Measurements from ENCODE around the gene SLC16A10.
"Not testable (repeated sequence)": the region's sequence is repeated elsewhere in the genome, so short reads cannot be mapped to it uniquely, and the experiment has no call there.

The SLC16A10 gene, protein sequence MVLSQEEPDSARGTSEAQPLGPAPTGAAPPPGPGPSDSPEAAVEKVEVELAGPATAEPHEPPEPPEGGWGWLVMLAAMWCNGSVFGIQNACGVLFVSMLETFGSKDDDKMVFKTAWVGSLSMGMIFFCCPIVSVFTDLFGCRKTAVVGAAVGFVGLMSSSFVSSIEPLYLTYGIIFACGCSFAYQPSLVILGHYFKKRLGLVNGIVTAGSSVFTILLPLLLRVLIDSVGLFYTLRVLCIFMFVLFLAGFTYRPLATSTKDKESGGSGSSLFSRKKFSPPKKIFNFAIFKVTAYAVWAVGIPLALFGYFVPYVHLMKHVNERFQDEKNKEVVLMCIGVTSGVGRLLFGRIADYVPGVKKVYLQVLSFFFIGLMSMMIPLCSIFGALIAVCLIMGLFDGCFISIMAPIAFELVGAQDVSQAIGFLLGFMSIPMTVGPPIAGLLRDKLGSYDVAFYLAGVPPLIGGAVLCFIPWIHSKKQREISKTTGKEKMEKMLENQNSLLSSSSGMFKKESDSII

DNA sequence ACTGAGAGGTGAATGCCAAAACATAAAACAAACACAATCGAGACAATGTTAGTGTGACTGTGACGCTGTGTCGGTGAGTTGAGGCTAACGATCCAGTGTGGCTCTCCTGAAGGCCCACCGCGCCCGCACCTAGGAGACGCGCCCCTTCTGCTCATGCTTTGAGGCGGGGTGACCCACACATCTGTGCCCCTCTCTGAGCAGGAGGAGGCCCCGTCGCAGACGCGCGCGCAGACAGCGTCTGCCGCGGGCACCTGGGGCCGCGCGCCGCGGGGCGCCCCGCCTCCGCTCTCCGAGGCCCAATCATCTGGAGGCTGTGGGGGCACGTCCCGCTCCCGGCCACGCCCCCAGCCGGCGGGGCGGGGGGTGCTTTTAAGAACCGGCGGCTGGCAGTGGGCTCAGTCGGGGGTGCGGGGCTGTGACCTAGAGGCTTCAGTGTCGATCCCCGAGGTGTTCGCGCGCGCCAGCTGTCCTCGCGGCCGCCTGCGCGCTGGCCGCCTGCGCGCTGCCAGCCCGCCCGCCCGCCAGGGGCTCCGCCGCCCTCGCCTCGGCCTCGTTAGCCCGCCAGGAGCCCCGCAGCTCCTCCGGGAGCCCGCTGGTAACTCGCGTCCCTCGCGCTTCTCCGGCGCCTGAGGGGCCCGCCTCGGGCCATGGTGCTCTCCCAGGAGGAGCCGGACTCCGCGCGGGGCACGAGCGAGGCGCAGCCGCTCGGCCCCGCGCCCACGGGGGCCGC is at the start of gene SLC16A10:
Gene SLC16A10, plus strand, starts transcription at position 398 of the 730 bp plus-strand sequence. Its CDS starts 250 bp downstream, at position 648.
- peak; percentile 67 for DNase-seq (ENCODE audit: low spot score)

DNA sequence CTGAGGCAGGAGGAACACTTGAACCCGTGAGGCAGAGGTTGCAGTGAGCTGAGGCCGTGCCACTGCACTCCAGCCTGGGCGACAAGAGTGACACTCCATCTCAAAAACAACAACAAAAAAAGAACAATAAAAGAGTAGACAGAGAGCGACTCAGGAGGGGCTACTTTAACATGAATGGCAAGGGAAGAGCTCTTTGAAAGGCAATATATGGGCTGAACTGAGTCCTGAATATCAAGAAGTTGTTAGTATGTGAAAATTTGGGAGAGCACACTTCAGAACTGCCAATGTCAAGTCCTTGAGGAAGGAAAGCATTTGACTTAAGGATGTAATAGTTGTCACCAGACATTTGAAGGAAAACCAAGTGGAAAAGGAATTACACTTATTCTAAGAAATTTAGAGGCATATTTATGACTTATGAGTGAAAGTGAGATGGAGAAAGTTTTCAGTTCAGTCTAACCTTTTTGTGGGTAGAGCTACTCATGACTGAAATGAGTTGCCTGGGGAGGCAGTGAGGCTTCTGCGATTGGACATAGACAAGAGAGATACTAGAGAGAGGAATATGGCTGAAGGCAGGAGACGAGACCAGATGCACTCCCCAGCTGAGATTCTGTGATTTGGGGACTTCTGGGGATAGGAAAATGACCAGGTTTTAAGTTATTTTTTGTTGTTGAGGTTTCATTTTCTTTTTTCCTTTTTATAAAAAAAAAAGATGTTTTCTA is 48.6 kb upstream of the SLC16A10 start:
- no peak for DNase-seq (ENCODE audit: low spot score)

DNA sequence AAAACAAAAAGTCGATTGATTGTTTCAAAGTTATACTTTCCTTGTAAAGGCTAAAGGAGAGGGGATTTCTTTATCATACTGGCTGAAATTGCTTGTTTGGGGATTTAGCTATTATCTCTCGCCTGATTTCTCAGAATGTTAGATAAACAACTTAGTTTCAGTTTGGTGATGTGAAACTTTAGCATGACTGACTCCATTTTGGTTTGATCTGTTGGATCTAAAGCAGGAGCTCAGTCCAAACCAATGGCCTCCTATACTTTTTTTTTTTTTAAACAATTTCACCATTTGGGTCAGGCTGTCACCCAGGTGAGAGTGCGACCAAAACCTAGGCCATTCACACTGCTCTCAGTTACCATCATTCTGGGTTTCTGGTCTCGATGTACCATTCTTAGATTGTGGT is 45.4 kb upstream of the SLC16A10 start:
- no peak for DNase-seq (ENCODE audit: low spot score)

DNA sequence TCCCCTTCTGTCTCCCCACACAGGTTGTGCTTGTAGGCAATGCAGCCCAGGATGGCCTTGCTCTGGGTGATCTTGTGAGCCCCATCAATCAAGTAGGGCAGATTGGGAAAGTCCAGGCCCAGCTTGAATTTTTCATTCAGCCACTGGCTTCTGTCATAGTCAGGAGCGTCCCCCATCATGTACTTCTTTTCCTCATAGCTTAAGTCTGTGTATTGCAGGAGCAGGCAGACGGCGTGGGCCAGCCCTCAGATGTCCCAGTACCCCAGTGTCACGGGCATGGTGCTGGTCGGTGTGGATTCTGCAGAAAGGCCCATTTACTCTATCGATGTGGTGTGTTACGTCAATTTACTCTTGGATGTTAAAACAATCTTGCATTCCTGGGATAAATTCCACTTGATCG is 40.1 kb upstream of the SLC16A10 start:
- DNase-seq (ENCODE audit: low spot score), result no peak

DNA sequence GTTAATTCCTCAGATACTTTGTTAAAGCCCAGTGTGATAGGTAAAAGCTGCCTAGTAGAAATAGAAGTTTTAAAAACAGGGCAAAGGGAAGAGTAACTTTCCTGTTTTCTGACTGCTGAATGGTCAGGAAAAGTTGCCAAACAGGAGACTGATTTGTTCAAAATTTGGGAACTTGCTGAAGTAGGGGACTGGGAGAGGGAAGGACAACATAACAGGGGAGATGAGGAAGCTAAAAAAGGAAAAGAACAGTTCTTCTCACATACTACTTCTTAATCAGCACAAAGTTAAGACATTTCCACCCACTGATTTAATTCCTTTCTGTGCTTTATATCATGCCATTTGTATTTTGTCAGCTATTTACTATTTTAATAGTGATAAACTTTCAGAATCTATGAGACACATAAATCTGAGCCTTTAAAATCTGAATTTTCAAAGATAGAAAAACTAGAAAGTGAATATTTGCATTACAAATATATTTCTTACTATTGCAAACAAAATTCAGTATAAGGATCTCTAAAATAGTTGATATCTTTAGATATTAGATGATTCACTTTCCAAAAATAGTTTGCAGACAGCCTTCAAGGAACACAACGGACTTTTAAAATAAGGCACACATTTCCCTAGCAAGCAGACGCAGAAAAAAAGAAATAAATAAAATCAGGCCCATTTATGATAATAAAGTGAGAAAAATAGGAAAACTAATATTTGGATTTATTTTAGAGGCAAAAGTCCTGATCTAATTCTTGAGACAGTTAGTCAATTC is 36.9 kb upstream of the SLC16A10 start:
- DNase-seq (ENCODE audit: low spot score), result no peak

DNA sequence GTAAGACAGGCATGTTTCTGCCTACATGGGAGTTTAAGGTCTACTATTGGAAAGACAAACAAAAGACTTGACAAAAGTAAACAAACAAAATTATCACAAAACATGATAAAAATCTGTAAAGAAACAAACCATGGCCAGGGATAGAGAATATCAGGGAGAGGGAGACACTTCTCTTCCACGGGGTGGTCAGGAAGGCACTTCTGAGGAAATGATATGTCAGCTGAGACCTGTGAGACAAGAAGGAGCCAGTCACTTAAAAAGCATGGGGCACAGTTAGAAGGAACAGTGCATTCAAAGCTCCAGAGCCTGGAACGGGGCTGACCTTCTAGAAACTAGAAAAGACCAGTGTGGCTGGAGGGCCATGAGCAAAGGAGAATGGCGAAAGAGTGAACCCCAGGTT is 35.1 kb upstream of the SLC16A10 start:
- no peak for DNase-seq (ENCODE audit: low spot score)

DNA sequence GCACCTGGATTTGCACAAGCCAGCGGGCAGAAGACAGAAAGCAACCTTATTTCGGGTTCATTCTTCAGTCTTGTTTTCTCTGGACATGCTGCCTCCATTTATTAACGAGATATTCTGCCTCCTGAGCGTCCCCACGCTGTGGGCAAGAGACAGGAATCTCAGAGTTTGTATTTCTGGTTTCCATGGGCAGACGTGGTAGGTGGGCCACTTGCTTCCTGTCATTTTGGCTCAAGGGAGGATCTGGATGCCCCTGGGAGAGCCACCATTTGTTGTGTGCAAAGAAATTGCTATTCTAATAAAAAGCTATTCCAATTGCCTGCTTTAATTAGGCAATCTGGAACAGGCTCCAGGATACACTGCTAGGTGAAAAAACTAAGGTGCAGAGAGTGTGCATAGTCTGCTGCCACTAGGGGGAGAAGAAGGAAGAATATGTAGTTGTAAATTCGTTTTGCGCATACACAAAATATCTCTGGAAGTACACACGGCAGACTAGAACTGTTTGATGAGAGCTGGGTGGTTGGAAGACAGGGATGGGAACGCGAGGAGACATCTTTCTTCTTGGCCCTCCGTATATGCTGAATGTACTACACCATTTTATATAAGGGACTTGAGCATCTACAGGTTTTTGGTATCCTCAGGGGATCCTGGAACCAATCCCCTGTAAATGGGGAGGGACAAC is 30.1 kb upstream of the SLC16A10 start:
- DNase-seq (ENCODE audit: low spot score), result peak; percentile 74

DNA sequence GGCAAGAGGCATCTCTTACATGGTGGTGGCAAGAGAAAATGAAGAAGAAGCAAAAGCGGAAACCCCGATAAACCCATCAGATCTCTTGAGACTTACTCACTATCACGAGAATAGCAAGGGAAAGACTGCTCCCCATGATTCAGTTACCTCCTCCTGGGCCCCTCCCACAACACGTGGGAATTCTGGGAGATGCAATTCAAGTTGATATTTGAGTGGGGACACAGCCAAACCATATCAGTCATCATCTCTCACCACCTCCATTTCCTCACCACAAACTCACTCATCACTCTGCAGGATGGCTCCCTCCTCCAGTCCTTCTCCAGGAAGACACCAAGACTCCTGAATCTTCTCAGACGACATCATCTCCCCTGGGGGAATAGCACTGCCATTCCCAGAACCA is 25.8 kb upstream of the SLC16A10 start:
- DNase-seq (ENCODE audit: low spot score), result no peak

DNA sequence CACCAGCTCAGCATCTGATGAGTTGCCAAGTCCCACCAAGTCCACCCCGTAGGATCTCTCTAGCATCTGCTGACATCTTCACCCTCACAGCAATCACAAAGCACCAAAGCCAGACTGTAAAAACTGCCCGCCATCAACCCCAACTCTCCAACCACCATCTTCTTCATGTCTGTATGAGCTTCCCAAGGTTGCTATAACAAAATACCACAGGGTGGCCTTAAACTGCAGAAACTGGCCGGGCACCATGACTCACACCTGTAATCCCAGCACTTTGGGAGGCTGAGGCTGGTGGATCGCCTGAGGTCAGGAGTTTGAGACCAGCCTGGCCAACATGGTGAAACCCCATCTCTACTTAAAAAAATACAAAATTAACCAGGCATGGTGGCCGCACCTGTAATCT is 25.3 kb upstream of the SLC16A10 start:
- DNase-seq (ENCODE audit: low spot score), result not testable (repeated sequence)

DNA sequence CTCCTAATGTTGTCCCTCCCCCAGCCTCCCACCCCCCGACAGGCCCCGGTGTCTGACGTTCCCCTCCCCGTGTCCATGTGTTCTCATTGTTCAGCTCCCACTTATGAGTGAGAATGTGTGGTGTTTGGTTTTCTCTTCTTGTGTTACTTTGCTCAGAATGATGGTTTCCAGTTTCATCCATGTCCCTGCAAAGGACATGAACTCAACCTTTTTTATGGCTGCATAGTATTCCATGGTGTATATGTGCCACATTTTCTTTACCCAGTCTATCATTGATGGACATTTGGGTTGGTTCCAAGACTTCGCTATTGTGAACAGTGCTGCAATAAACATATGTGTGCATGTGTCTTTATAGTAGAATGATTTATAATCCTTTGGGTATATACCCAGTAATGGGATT is 24.4 kb upstream of the SLC16A10 start:
- DNase-seq (ENCODE audit: low spot score), result not testable (repeated sequence)

DNA sequence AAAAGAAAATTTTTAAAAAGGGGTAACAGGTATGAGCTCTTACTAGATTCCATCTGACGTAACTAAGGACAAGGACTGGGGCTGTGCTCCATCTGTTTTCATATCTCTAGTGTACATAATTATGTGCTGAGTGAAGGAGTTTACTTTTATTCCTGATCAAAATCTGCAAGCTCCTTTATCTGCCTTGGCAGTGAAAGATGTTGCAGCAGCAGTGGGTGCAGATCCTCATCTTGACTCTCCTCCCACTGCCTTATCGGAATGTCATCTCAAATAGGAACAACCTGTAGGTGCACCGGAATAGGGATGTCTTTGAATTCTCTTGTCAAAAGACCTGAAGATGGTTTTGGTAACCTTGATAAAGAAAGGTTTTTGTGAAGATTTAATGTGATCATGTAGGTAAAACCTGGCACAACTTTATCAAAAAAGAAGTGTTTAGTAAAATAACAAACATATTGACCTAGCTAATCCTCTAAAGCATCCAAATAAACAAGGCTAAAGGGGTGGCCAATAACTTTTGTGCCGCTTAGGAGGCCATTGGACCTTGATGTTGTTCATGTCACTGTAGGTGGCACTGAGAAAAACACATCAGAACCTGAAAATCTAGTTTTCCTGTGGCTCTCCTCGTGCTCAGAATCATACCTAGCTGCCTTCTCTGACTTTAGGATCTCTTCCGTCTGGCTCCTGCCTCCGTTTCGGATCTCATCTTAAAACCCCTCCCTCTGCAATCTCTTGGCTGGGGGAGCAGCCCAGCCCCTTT is 19.0 kb upstream of the SLC16A10 start:
- DNase-seq (ENCODE audit: low spot score), result no peak

DNA sequence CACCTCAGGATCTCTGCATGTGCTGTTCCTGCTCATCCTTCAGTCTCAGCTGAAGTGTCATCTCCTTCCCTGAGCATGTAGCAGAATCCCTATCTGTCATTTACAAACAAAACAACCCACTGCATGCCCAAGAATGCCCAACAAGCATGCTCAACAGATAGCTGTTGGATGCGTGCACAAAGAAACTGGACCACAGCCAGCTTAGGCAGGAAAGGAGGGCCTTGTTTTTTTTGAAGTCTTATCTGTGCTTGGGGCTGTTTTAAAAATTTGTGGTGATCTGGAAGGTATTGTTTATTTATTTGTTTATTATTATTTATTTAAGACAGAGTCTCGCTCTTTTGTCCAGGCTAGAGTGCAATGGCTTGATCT is 18.5 kb upstream of the SLC16A10 start:
- DNase-seq (ENCODE audit: low spot score), result no peak

DNA sequence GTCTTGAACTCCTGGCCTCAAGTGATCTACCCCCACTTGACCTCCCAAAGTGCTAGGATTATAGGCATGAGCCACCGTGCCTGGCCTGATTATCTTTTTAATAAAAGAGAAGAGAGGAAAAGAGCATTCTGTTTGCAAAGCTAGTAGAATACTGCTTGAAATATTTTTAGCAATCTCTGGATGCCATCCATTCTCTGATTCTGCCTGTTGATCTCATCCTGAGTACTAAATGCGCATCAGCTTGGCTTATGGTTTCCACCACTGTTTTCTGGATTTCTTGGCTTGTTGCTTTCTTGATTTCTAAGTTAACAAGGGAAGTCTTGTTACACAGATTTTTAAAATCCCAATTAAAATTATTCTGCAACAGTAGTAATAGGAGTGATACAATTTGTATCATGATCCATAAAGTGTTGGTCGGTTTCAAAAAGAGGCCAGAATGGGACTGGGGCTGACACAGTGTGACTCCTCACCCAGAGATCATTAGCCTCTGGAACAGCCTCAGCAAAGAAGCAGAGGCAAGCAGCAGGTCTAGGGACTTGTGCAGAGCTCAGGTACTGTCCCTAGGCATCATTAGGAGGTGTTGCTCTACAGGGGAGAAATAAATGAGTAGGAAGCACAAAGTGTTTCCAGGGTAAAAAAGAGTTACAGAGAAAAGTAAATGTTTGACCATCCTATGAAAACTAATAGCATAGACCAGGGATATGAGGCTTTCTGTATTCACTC is 17.8 kb upstream of the SLC16A10 start:
- DNase-seq (ENCODE audit: low spot score), result no peak

DNA sequence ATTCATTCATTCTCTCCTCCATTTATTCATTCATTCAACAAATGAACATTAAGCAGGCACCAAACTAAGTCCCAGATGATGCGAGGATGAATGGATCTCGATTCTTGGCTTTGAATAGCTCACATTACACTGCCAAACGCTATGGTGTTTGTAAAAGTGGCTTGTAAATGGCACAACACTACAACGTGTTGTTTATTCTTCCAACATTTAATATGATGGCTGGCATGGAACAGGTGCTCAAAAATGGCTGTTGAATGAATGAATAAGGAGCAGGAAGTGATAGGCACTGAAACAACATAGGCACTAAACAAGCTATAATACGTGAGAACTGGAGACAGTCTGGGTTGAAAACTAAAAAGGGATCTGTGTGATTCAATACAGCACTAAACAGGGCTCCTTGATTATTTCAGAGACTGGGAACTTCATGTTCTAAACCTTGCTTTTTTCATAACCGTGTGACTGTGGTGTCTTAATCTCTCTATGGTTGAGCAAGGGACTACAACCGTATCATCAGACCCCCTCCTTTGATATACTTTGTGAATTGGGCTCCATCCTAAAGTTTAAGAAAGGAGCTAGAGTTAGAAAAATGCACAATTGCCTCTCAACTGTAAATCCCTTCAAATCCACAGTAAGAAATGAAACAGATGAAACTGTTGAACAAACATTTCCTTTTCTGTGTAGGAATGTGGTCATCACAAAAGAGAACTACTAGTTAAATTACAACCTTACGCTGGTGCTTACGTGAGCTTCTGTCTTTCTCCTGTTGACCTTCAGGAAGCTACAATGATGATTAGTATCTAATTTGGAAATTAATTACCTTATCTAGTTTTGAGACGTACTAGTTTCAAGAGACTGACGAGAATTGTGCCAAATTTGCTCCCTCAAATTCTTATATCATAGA is 16.9 kb upstream of the SLC16A10 start:
- no peak for DNase-seq (ENCODE audit: low spot score)

DNA sequence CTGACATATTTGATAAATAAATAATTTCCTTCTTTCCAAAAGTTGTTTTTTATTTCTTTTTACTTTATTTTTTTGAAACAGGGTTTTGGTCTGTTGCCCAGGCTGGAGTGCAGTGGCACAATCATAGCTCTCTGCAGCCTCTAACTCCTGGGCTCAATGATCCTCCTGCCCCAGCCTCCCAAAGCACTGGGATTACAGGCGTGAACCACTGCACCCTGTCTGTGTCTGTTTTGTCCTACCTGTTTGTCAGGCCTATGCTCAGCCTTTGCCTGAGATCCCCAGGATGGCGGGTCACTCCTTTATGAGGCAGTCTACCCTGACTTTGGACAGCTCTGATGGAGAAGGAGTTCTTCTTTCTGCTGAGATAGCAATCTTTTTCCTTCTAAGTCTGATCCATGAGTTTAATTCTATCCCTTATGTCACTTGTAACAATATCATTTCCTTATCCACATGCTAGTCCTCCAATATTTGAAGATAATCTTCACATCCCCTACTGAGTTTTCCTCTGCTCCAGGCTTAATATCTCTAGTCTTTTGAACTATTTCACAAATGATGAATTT is 14.4 kb upstream of the SLC16A10 start:
- DNase-seq (ENCODE audit: low spot score), result no peak

DNA sequence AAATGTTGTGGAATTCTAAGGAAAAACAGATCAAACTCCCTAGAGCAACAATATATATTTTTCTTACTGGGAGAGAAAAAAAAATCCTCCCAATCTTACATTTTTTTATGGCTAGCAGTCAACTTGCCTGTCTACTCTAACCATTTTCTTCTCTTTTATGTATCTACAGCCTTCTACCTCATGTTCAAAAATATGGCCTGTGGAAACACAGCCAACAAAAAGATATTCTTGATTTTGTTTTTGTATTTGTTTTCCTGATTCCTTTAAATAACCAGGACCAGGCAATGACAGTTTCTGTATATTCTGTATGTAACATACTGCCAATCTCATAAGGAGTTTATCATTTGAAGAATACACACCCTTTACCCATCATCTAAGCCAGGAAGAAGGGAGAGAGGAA is 13.0 kb upstream of the SLC16A10 start:
- DNase-seq (ENCODE audit: low spot score), result no peak

DNA sequence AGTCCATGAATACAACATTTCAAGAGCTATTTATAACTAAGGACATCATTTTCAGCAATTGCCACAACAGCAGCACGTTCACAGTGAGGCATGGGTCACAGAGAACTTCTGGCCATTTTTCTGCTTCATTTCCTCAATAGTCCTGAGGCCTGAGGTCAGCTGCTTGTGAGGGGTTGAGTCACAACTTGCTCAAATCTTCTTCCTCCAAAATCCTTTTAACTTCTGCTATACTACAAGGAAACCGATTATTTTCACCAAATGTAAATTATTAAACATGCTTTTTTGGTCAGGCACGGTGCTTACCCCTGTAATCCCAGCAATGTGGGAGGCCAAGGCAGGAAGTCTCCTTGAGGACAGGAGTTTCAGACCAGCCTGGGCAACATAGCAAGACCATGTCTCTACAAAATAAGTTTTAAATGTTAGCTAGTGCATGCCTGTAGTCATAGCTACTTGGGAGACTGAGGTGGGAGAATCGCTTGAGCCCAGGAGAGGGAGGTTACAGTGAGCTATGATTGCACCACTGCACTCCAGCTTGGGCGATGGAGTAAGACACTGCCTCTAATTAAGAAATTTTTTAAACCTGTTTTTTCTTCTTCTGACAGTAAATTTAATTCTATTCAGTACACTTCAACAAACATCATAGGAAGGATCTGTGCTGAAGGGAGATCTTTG is 11.1 kb upstream of the SLC16A10 start:
- DNase-seq (ENCODE audit: low spot score), result no peak

DNA sequence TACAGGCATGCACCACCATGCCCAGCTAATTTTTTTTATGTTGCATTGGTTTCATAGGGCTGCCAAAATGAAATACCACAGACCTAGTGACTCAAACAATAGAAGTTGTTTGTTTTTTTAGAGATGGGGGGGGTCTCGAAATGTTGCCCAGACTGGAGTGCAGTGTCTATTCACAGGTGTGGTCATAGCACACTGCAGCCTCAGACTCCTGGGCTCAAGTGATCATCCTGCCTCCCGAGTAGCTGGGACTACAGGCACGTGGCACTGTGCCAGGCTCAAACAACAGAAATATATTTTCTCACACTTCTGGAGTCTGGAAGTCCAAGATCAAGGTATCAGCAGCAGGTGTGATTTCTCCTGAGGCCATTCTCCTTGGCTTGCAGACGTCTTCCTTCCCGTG is 6.6 kb upstream of the SLC16A10 start:
- DNase-seq (ENCODE audit: low spot score), result no peak
